IPS-NIHi7 (cell line): Measurements from ENCODE around the gene PPP1R16B.

Source experiments
- DNase-seq: peaks from one replicate; pipeline ENCODE4 v3.0.0; 2012; ENCODE audit warnings: mixed read lengths; ENCODE audit errors: extremely low spot score

Gene PPP1R16B

DNA sequence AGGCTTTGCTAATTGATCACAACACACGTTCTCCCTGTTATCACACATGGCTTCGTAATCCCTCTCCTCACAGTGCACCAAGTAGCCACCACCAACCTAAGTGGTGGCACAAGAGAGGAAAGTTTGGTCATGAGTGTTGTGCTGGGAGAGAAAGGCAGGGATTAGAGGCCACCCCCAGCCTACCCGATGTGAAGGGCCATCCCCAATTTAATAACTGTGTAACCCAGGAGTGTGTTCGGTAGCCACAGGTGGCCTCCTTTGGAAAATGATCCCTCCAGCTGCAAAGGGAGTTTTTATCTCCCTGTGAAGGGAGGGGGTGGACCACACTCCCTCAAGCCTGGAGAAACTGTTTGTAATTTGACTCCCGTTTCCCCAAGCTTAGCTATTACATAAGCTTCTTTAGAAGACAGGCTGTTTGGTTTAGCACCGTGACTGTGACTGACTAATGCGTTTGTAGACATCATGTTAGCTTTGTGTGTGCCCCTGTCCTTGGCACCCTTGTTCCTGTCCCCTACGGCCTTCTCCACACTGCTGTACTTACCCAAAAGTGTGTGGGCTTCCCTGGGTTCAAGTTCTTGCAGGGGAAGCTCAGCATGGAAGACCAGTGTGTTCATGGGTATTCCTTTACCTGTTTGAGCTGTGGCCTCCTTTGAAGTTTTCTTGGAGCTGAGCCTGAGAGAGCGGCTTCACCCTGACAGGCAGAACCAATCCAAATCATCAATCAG is 20.6 kb downstream of the PPP1R16B start:
- peak; percentile 68 for DNase-seq

DNA sequence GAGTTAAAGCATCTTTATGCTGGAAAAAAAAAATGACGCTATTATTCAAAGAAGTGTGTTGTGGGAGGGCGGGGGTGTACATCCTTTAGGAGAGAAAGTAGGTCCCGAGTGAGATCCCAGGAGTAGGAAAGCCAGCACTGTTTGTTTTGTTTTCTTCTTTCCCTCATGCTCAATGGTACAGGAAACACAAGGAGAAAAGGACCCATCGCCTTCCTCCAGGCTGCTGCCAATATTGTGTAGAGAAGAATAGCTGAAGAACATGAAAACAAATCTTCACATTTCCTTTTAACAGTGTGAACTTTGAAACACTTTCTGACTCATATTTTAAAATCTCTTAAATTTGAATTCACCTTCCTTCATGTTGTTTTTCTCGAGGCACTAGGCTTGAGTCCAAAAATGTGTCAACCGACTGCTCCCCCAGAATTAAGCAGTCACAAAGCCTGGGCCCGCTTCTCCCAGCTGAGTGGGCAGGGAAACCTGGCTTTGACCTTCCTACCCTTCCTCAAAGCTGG is 22.3 kb downstream of the PPP1R16B start:
- DNase-seq, result no peak

DNA sequence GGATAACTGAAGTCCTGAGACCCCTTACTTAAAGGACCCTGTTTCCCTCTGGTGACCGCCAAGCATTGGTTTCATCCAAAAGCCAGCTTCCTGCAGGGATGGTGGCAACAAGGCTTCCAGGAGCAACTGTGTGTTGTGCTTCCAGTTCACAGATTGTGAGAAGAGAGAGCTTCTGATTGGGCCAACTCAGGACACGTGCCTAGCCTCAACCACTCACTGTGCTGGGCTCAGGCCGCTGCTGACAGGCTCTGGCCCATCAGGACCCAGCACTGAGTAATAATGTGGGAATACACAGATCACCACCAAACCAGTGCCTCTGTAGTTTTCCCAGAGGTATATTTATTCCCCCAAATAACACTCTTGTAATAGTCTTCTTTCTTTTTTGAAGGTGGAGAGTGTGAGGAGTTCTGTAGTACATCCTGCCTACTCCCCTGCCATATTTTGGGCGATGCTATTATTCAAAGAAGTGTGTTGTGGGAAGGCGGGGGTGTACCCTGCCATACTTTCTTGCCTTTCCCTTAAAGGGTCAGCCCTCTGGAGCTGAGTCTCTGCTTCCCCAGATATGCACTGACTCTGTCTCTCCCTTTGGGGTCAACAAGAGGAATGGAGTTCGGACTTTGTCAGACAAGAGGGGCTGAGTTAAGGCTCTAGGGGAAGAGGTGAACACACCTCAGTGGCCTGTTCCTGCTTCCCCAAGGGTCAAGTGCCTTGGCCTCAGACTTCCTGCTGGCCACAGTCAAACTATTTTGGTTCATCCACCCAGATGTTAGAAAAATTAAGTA is 23.2 kb downstream of the PPP1R16B start:
- DNase-seq, result no peak

GRCh38 chr20:38829296-38829875 is 23.9 kb downstream of the PPP1R16B start:
- no peak for DNase-seq

DNA sequence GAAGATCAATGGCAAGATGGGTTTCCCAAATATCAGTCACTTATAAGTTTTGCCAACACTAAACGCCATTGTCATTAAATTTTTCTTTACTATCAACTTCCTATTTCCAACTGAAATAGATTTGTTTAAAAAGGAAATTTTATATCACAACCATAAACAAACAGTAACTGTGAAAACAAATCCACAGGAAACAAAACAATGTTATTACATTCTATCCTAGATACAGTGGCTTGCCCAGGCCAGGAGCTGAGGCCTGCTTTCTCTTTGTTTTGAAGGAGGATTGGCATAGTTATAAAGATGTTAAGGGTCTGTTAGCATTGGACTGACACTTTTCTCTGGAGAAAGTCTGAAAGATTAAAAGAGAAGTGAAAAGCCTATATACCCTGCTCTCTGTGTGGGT is 24.9 kb downstream of the PPP1R16B start:
- DNase-seq, result no peak

DNA sequence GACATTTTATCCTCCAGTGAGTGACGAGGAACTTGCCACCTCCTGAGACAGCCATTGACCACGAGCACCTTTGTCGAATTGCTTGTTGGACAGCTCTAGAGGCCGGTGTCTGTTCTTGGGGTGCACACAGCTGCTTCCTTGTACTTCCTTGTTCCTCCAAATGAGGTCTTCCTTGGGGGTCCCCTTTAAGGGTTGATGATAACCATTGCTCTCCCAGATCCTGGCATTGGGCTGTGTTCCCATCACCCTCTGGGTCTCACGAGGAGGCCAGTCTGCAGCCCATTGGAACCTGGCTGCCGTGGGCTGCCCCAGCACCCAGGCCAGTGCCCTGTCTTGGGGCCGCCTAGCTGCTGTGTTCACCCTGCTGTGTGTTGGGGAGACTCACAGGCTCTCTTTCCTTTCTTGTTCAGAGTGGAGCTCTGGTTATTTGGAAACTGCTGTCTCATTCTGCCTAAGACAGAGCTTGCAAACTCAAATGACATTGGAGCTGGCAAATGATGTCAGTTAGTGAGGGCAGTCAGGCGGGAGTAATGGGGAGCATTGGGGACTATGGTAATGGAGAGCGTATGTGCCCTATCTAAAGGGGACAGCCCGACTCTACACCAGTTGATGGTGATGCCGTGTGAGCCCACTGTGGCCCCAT is 25.7 kb downstream of the PPP1R16B start:
- DNase-seq, result no peak

DNA sequence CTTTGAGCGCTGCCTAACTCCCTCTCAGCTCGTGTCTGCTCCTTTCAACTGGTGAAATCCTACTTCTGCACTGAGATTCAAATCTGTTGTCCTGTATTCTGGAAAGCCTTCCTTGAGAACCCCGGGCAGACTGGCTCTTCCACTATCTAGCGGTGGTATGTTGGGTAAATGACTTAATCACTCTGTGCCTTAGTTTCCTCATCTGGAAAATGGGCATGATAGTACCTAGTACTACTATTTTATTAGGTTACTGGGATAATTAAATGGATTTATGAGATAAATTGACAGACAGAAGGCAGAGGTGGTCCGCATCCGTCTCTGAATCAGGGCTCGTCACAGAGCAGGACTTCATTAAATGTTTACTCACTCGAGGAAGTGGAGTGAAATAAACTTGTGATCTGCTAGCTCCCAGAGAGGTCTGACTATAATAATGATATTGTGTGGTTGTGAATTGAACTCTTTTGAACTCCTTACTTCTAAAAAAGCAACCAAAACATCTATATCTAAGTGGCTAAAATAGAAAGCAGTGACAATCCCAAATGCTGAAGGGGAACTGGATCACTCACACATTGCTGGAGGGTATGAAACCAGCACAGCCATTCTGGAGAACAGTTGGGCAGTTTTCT is 26.6 kb downstream of the PPP1R16B start:
- DNase-seq, result no peak

DNA sequence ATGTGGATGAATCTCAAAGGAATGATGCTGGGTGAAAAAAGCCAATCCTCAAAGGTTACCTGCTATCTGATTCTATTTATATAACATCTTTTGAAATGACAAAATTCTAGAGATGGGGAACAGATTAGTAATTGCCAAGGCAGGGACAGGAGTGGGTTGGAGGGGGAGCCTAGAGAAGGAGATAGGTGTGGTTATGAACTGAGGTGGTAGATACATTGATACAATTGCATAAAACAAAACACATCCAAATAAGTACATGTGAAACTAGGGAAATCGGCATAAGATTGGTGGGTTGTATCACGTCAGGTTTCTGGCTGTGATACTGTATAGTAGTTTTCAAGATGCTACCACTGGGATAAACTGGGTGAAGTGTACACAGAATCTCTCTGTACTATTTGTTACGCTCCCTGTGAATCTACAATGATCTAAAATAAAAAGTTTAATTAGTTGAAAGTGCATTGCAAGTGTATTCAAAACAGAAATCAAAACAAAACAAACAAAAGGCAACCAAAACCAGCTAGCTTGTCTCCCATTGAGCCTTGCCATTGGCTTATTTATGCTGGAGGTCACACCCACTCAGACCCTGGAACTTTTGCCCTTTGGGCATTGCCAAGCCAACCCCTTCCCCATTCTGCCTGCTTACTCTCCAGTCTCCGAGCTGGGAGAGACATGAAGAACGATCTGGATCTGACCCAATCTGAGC is 27.8 kb downstream of the PPP1R16B start:
- no peak for DNase-seq

DNA sequence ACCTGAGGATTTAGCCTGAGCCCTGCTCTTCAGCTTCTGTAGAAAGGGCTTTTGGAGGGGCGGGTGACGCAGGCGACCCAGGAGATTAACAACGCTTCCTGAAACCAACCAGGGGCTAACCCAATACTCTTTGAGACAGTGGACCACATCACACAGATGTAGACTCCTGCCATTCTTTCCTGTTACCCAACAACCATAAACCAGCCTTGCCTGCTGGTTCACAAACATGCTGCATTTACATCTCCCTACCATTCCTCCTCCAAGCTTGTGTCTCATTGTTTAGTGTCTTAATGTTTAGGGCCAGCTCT is 28.3 kb downstream of the PPP1R16B start:
- no peak for DNase-seq

GRCh38 chr20:38834868-38835267 is 29.4 kb downstream of the PPP1R16B start:
- DNase-seq, result no peak

- no peak for DNase-seq
Observed at GRCh38 chr20:38835792-38836191, 30.3 kb downstream of the PPP1R16B start.

DNA sequence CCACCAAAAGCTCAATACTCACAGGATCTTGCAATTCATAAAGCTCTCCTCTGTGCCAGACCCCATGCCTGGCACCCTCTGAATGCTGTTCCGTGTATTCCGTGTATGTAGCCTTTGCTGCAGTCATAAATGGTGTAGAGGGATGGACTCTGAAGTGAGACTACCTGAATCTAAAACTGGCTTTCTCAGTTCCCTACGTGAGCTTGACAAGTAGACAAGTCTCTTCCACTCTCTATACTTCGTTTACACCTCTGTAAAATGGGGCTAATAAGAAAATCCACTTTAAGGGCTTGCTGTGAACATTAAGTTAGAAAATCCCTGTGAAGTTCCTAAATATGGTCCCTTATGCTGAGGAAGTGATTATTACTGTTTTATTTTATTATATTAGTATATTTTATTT is 31.5 kb downstream of the PPP1R16B start:
- no peak for DNase-seq

- no peak for DNase-seq
Observed at GRCh38 chr20:38838326-38838725, 32.8 kb downstream of the PPP1R16B start.

DNA sequence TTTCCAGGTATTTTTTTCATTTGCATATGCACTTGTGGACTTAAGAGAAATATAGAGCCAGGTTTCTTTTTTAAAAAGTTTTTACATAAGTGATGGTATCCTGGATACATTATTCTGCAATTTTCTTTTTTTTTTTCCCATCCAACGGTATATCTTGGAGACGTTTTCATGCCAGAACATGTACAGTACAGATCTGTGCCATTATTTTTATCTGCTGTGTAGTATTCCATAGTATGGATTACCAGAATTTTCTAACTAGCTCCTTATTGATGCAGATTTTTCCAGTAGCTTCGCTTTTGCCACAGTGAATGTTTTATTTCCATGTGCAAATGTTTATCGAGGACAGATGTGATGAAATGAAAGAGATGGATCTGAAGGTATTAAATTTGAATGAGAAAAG is 34.1 kb downstream of the PPP1R16B start:
- no peak for DNase-seq

DNA sequence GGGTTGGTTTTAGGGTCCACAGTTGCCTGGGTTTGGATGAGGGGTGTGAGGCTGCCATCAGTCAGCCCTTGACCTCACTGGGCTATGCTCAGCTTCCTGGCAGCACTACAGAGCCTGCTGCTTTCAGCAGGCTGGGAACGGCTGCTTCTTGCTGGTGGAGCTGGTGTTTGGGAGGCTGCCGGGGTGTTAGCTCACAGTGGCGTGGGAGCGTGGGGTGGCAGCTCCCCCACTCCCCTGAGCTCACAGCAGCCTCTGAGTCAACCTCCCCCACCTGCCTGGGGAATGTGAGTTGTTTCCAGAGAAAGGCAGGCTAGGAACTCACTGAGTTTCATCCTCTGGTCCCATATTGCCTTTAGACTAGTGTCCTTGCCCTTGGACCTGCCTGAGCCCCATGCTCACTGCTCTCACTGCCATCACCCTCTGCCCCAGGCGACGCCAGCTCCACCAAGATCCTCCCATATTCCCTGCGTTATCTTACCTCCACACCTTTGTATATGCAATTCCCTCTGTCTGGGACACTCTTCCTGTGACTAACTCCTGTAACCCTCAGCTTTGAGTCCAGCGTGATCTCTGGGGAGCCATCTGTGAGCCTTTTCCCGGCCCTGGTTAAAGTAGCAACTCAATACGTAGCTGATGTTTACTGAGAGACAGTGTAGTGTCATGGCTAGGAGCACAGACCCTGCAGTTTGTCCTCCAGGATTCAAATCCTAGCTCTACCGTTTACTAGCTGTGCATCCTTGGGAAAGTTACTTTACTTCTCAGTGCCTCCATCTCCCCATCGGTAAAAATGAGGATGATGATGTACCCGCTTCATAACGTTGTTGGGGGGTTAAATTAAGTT is 34.8 kb downstream of the PPP1R16B start:
- no peak for DNase-seq

GRCh38 chr20:38840894-38841470 is 35.5 kb downstream of the PPP1R16B start:
- DNase-seq, result no peak

DNA sequence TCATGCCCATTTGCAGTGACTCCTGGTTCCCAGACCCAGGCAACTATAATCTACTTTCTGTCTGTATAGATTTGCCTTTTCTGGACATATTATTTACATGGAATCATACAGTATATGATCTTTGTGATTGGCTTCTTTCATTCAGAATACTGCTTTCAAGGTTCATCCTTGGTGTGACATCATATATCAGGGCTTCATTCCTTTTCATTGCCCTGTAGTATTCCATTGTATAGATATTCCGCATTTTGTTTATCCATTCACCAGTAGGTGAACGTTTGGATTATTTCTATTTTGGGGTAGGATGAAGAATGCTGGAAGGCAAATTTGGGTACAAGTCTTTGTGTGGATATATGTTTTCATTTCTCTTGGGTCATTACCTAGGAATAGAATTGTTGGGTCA is 36.1 kb downstream of the PPP1R16B start:
- DNase-seq, result no peak

DNA sequence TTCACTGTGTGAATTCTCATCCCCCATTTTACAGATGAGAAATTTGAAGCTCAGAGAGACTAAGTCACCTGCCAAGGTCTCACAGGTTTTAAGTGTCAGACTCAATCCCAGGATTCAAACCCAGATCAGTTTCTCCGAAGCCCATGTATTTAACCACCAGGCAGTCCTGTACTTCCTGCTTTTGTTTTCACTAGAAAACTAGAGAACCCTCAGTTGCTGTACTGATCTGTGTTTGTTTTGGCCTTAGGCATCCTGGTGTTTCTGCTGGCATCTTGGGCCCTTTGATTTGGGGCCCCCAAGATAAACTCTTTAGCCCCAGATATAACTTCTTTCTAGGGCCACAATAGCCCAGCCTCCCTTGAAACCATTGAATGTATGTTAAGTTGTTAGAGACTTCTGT is 36.5 kb downstream of the PPP1R16B start:
- no peak for DNase-seq

DNA sequence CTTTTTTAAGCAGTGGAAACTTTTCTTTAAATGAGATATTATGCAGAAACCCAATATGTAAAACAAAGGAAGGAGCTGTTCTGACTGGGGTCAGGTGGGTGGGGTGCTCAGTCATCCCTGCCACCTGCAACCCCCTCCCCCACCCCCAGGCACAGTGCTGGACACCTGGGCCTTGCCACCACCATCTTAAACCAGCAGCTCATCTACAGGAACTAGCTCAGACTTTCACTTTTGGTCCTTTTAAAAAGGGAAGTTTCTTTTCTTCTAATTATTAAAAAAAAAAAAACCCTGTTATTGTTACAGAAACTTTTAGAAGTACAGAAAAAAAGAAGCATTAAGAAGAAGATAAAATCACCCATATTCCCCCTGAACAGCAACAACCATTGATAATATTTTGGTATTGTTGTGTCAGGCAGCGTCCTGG is 37.1 kb downstream of the PPP1R16B start:
- DNase-seq, result no peak

DNA sequence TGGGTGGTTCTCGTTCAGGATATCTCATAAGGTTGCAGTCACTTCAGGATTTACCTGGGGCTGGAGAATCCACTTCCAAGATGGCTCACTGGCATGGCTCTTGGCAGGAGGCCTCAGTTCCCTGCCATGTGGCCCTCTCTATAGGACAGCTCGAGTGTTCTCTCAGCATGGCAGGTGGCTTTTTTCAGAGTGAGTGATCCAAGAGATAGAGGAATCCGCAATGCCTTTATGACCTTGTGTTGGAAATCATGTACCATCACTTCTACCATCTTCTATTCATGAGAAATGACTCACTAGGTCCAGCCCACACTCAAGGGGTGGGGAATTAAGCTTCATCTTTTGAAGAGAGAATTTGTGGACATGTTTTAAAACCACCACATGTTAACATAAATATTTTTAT is 37.8 kb downstream of the PPP1R16B start:
- no peak for DNase-seq
